GM12874 (cell line): ENCODE results near the gene WNT7A.

ENCODE experiments used
- CTCF ChIP-seq: IDR thresholded peaks from 2 replicates; pipeline ENCODE4 v1.5.1; 2011; ENCODE audit warnings: low read depth, mild to moderate bottlenecking, control low read depth, low read length, moderate library complexity; ENCODE audit not compliant: insufficient read depth

WNT7A gene

DNA sequence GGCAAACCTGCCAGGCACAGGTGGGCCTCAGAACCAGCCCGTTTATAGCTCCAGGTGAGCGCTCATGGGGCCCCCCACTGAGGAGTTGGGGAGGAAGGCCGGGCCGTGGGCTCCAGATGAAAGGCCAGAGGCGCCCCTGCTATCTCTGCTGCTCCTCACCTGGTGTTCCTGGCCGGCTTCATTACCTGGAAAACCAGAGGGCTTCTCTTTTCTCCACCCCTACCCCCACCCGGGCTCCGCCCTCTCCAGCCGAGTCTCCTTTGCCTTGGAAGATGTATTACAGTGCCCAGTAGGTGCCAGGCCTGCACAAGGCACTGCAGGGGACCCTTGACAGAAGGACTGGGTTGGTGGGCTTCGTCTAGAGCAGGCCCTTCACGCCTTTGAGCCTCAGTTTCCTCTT, 111.4 kb downstream of the WNT7A start:
- TF ChIP-seq CTCF: no peak

DNA sequence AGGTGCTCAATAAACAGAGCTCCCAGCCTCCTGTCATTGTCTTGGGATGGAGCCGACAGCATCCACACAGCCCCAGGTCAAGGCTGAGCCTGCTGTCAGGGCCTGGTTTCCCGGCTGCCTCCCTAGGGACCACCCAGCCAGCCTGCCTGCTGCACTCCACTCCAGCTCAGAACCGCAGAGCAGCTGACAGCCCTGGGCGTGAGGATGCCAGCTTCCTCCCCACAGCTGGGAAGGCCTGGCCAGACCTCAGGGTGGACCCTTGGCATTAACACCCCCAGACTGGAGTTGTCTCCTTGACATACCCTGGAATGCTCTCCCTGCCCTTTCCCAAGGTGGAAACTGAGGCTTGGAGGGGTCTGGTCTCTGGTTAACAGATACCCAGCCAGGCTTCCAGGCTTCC, 112.0 kb downstream of the WNT7A start:
- no peak for TF ChIP-seq CTCF

- TF ChIP-seq CTCF: no peak
Observed at GRCh38 chr3:13767030-13767429, 112.8 kb downstream of the WNT7A start.
